ENCODE data around the gene SOAT2.

SOAT2 gene

GRCh38 chr12:53113136-53113705, 9.9 kb downstream of the SOAT2 start:
- no peak for DNase-seq

DNA sequence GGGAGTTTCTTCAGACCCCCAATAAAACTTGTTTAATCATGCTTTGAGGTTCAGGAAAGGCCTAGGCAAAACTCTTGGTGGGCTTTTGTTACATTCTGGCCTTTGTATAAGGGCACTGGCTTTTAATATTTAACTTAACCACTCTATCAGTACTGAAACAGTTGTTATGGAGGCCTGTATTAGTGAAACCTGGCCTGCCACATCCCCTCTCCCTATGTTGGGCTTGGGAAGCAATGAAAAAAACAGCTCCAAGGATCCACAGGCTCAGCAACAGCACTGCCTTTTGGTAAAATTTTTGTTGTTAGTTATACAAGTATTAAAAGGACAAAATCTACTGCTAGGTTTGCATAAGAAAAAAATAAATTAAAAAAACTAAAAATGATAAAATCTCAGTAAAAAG, 10.7 kb downstream of the SOAT2 start:
- DNase-seq, result no peak

- DNase-seq, result no peak
Measured at GRCh38 chr12:53115112-53115890, 12.0 kb downstream of the SOAT2 start.

GRCh38 chr12:53115891-53116648, 12.8 kb downstream of the SOAT2 start:
- DNase-seq, result no peak

DNA sequence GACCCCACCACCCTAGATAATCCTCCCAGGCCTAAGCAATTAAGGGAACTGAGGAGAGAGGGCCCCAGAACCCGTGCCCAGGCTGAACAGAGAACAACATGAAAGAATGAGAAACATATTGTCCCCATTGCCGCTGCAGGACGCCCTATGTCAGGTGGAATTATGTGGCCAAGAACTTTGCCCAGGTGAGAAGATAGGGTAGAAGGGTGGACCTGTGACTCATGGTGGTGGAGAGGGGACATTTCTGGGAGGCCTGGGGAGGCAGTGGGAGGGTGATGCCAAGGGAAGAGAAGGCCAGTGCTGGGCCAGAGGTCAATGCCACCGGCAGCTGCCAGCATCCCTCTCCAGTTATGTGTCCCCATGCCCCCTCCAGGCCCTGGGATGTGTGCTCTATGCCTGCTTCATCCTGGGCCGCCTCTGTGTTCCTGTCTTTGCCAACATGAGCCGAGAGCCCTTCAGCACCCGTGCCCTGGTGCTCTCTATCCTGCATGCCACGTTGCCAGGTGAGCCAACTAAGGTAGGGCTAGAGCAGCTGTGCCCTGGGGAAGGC, 15.5 kb downstream of the SOAT2 start:
- no peak for DNase-seq

GRCh38 chr12:53120685-53121525, 17.6 kb downstream of the SOAT2 start:
- no peak for DNase-seq

DNA sequence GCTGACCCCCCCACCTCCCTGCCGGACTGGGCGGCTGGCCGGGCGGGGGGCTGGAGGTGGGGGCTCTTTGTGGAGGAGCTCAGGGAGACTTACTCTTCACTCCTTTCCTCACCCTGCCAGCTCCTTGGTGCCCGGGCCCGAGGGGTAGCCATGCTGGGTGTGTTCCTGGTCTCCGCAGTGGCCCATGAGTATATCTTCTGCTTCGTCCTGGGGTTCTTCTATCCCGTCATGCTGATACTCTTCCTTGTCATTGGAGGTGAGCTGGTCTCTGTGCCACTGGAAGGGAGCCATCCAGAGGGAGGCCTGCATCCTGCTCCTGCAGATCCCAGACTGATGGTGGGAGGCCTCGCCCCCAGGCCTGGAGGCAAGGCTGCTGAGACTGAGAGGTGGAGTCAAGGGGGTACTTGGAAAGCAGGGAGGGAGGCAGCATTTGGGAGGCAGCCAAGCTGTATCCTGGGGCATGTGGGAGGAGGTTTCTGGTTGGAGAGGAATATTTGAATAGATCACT, 19.7 kb downstream of the SOAT2 start:
- DNase-seq, result no peak

- DNase-seq, result no peak
Measured at GRCh38 chr12:53123578-53124351, 20.5 kb downstream of the SOAT2 start.

GRCh38 chr12:53124352-53124723, 21.1 kb downstream of the SOAT2 start:
- no peak for DNase-seq

GRCh38 chr12:53127169-53127568, 23.9 kb downstream of the SOAT2 start:
- DNase-seq, result no peak

- DNase-seq, result no peak
Measured at GRCh38 chr12:53128780-53129569, 25.7 kb downstream of the SOAT2 start.

DNA sequence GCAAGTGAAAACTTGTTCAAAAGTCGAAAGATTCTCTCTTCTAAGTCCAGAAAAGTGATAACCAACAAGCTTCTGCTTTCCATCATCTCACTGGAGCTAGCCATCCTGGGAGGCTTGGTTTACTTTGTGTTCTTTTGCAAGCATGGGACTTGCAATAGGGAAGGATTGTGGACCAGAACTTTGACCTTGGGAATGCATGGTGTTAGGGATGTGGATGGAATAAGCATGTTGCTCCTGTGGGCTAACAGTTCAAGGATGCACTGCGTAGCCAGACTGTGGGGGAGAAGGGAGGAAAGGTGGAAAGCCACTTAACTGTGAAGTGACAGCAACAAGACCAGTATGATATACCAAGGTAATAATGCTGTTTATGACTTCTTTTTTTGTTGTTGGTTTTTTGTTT, 28.6 kb downstream of the SOAT2 start:
- no peak for DNase-seq

DNA sequence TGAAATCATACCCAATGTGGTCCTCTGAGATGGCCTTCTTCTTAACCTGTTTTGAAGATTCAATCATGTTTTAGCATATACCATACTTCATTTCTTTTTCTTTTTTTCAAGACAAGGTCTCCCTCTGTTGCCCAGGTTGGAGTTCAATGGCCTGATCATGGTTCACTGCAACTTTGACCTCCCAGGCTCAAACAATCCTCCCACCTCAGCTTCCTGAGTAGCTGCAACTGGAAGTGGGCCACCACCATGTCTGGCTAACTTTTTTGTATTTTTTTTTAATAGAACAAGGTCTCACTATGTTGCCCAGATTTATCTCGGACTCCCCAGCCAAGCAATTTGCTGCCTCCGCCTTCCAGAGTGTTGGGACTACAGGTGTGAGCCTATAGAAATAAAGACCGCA, 30.4 kb downstream of the SOAT2 start:
- no peak for DNase-seq

GRCh38 chr12:53143355-53143754, 40.1 kb downstream of the SOAT2 start:
- no peak for DNase-seq

DNA sequence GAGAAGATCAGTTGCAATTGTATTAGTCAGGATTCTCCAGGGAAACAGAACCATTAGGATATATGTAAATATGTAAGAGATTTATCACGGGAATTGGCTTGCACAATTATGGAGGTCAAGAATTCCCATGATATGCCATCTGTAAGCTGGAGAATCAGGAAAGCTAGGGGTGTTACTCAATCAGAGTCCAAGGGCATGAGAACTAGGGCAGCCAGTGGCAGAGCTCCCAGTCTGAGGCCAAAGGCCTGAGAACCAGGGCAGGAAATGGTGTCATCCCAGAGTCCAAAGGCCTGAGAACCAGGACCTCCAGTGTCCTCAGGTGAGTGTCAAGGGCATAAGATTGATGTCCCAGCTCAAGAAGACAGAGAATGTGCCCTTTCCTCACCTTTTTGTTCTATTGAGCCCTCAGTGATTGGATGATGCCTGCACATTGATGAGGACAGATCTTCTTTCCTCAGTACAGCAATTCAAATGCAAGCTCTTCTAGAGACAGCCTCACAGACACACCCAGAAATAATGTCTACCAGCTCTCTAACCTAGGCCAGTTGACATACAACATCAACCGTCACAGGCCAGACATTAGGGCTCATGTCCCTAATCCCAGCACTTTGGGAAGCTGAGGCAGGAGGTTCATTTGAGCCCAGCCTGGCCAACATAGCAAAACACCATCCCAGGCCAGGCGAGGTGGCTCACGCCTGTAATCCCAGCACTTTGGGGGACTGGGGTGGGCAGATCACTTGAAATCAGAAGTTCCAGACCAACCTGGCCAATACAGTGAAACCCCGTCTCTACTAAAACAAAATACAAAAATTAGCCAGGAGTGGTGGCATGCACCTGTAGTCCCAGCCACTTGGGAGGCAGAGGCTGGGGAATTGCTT, 42.3 kb downstream of the SOAT2 start:
- no peak for DNase-seq

- no peak for DNase-seq
Measured at GRCh38 chr12:53147181-53147580, 43.9 kb downstream of the SOAT2 start.

GRCh38 chr12:53147653-53148052, 44.4 kb downstream of the SOAT2 start:
- no peak for DNase-seq

- DNase-seq, result no peak
Measured at GRCh38 chr12:53151039-53151438, 47.8 kb downstream of the SOAT2 start.

GRCh38 chr12:53152390-53152789, 49.1 kb downstream of the SOAT2 start:
- DNase-seq, result no peak

All from CD4-positive, alpha-beta T cell treated with Interleukin-12 subunit alpha and Interleukin-12 subunit beta, for 1 hour (primary cell).